H9 (cell line): ENCODE data around the gene SHANK1. TPM values are rescaled to one million over a fixed set of nuclear protein-coding genes. Genes with fewer than 3 reads are reported as not detected.

Experiments
- DNase-seq: peaks from one replicate; pipeline ENCODE4 v3.0.0-alpha.2; 2017
- H2AFZ ChIP-seq: one replicate; pipeline ENCODE4 v1.6.1; 2013; ENCODE audit warnings: mild to moderate bottlenecking, low read length, control low read depth, moderate library complexity
- H2AK5ac ChIP-seq: 2 replicates; pipeline ENCODE4 v1.6.1; 2013; ENCODE audit warnings: low read length, control low read depth, mixed read lengths; ENCODE audit not compliant: insufficient read length
- H2BK120ac ChIP-seq: one replicate; pipeline ENCODE4 v1.6.1; 2013; ENCODE audit warnings: low read depth, mild to moderate bottlenecking, low read length, control low read depth, inconsistent platforms; ENCODE audit not compliant: poor library complexity, severe bottlenecking
- H2BK12ac ChIP-seq: 2 replicates; pipeline ENCODE4 v1.6.1; 2013; ENCODE audit warnings: low read length, control low read depth, mixed read lengths, low read depth; ENCODE audit not compliant: insufficient read length
- H2BK15ac ChIP-seq: 2 replicates; pipeline ENCODE4 v1.6.1; 2013; ENCODE audit warnings: low read depth, low read length, control low read depth
- H2BK20ac ChIP-seq: one replicate; pipeline ENCODE4 v1.6.1; 2013; ENCODE audit warnings: low read depth, mild to moderate bottlenecking, low read length, control low read depth, inconsistent platforms; ENCODE audit not compliant: poor library complexity, severe bottlenecking
- H2BK5ac ChIP-seq: 2 replicates; pipeline ENCODE4 v1.6.1; 2013; ENCODE audit warnings: low read length, control low read depth, mixed read lengths; ENCODE audit not compliant: insufficient read length
- H3K14ac ChIP-seq: 2 replicates; pipeline ENCODE4 v1.6.1; 2013; ENCODE audit warnings: low read length, control low read depth; ENCODE audit not compliant: insufficient read depth
- H3K18ac ChIP-seq: 2 replicates; pipeline ENCODE4 v1.6.1; 2013; ENCODE audit warnings: low read depth, mild to moderate bottlenecking, mixed read lengths, low read length, control low read depth; ENCODE audit not compliant: insufficient read length
- H3K23ac ChIP-seq: 2 replicates; pipeline ENCODE4 v1.6.1; 2013; ENCODE audit warnings: low read length, control low read depth, mixed read lengths, low read depth; ENCODE audit not compliant: insufficient read length
- H3K23me2 ChIP-seq: 2 replicates; pipeline ENCODE4 v1.6.1; 2013; ENCODE audit warnings: low read depth, mild to moderate bottlenecking, mixed read lengths, low read length, control low read depth; ENCODE audit not compliant: insufficient read length, poor library complexity, severe bottlenecking
- H3K27ac ChIP-seq: 2 replicates; pipeline ENCODE4 v1.5.1; 2013; ENCODE audit warnings: low read length, control low read depth, mixed read lengths, low read depth; ENCODE audit not compliant: insufficient read length
- H3K27me3 ChIP-seq: 2 replicates; pipeline ENCODE4 v1.6.1; 2013; ENCODE audit warnings: low read length, control low read depth, inconsistent platforms; ENCODE audit not compliant: insufficient read depth
- H3K4ac ChIP-seq: 2 replicates; pipeline ENCODE4 v1.6.1; 2013; ENCODE audit warnings: low read depth, mild to moderate bottlenecking, control low read depth, inconsistent platforms, low read length, moderate library complexity
- H3K4me1 ChIP-seq: 2 replicates; pipeline ENCODE4 v1.6.1; 2013; ENCODE audit warnings: low read length, control low read depth, inconsistent platforms; ENCODE audit not compliant: insufficient read depth
- H3K4me2 ChIP-seq: 2 replicates; pipeline ENCODE4 v1.6.1; 2013; ENCODE audit warnings: low read length, control low read depth, mixed read lengths; ENCODE audit not compliant: insufficient read length, insufficient read depth
- H3K56ac ChIP-seq: 2 replicates; pipeline ENCODE4 v1.6.1; 2013; ENCODE audit warnings: low read depth, mild to moderate bottlenecking, mixed read lengths, low read length, control low read depth; ENCODE audit not compliant: insufficient read length
- H3K79me1 ChIP-seq: 2 replicates; pipeline ENCODE4 v1.6.1; 2013; ENCODE audit warnings: low read depth, mild to moderate bottlenecking, moderate library complexity, low read length, control low read depth, inconsistent platforms; ENCODE audit not compliant: insufficient read depth, poor library complexity, severe bottlenecking
- H3K79me2 ChIP-seq: 2 replicates; pipeline ENCODE4 v1.6.1; 2013; ENCODE audit warnings: low read length, control low read depth, inconsistent platforms; ENCODE audit not compliant: insufficient read depth
- H3K9ac ChIP-seq: 2 replicates; pipeline ENCODE4 v1.6.1; 2013; ENCODE audit warnings: low read length, control low read depth, mixed read lengths; ENCODE audit not compliant: insufficient read length; ENCODE audit errors: extremely low read depth
- H3K9me3 ChIP-seq: one replicate; pipeline ENCODE4 v1.6.1; 2013; ENCODE audit warnings: low read depth, low read length, inconsistent platforms; ENCODE audit not compliant: control insufficient read depth
- H3T11ph ChIP-seq: one replicate; pipeline ENCODE4 v1.6.1; 2013; ENCODE audit warnings: mild to moderate bottlenecking, low read length, control low read depth, inconsistent platforms
- H4K20me1 ChIP-seq: one replicate; pipeline ENCODE4 v1.6.1; 2013; ENCODE audit not compliant: control insufficient read depth, insufficient read length, insufficient read depth
- H4K5ac ChIP-seq: 2 replicates; pipeline ENCODE4 v1.6.1; 2013; ENCODE audit warnings: low read depth, mild to moderate bottlenecking, mixed read lengths, low read length, control low read depth; ENCODE audit not compliant: insufficient read length
- H4K8ac ChIP-seq: replicated peaks from 2 replicates; pipeline ENCODE4 v1.6.1; 2013; ENCODE audit warnings: low read length, control low read depth, mixed read lengths, low read depth; ENCODE audit not compliant: insufficient read length
- H4K91ac ChIP-seq: 2 replicates; pipeline ENCODE4 v1.6.1; 2013; ENCODE audit warnings: low read depth, mild to moderate bottlenecking, moderate library complexity, mixed read lengths, low read length, control low read depth; ENCODE audit not compliant: insufficient read length
- H3K27ac Mint-ChIP-seq, 3 experiments: 2 replicates in 2 of 3; 3 replicates in 1 of 3; pipeline ENCODE4 v1.8.0; 2020 to 2021; ENCODE audit warnings: mixed read lengths in 3 of 3, mild to moderate bottlenecking in 1 of 3, moderate library complexity in 1 of 3
- H3K27me3 Mint-ChIP-seq: 2 replicates; pipeline ENCODE4 v1.8.0; 2021; ENCODE audit warnings: low read depth, mild to moderate bottlenecking, moderate library complexity, mixed read lengths
- H3K36me3 Mint-ChIP-seq, 3 experiments: 2 replicates in 2 of 3; 3 replicates in 1 of 3; pipeline ENCODE4 v1.8.0; 2020 to 2021; ENCODE audit warnings: low read depth in 3 of 3, mixed read lengths in 3 of 3; ENCODE audit not compliant: insufficient read depth in 1 of 3
- H3K4me1 Mint-ChIP-seq, 2 experiments: 2 replicates each; pipeline ENCODE4 v1.8.0; 2020; ENCODE audit warnings: mixed read lengths in 2 of 2
- H3K4me3 Mint-ChIP-seq, 2 experiments: 2 replicates in 1 of 2; 3 replicates in 1 of 2; pipeline ENCODE4 v1.8.0; 2020 to 2021; ENCODE audit warnings: mild to moderate bottlenecking in 2 of 2, mixed read lengths in 2 of 2, moderate library complexity in 1 of 2
- H3K9me3 Mint-ChIP-seq, 2 experiments: 2 replicates in 1 of 2; 3 replicates in 1 of 2; pipeline ENCODE4 v1.8.0; 2020; ENCODE audit warnings: mild to moderate bottlenecking in 2 of 2, mixed read lengths in 2 of 2, moderate library complexity in 1 of 2
- WGBS: extraction: QIAGEN DNeasy Blood & Tissue Kit; methylation state at CpG from one replicate; pipeline ENCODE4 v1.1.7; 2013; ENCODE audit warnings: missing lambda C conversion rate, low lambda C conversion rate, mixed read lengths; ENCODE audit not compliant: insufficient read length; ENCODE audit errors: extremely low coverage; 5-methylcytosine and 5-hydroxymethylcytosine counted together
- total RNA-seq: library from RNA; stranded (reverse); gene quantifications from 2 replicates; pipeline ENCODE4 v1.2.1, GENCODE V29; 2021
- TF ChIP-seq, protein P1 (sequence below): fragments of 200-600 bp; sonication (generic); conservative IDR thresholded peaks from 3 replicates; pipeline ENCODE4 v1.8.0; 2021; ENCODE audit warnings: antibody characterized with exemption, mild to moderate bottlenecking

The SHANK1 gene
- total RNA-seq, 1 experiment from 2014 or later: 1.7 TPM

- peak overlapping the region; percentile 35 for H3K4me2 ChIP-seq
Observed at GRCh38 chr19:50722201-50723013, 2.8 kb upstream of the SHANK1 start.

More at GRCh38 chr19:50722201-50723013, 2.8 kb upstream of the SHANK1 start:
- TF ChIP-seq, protein P1, sequence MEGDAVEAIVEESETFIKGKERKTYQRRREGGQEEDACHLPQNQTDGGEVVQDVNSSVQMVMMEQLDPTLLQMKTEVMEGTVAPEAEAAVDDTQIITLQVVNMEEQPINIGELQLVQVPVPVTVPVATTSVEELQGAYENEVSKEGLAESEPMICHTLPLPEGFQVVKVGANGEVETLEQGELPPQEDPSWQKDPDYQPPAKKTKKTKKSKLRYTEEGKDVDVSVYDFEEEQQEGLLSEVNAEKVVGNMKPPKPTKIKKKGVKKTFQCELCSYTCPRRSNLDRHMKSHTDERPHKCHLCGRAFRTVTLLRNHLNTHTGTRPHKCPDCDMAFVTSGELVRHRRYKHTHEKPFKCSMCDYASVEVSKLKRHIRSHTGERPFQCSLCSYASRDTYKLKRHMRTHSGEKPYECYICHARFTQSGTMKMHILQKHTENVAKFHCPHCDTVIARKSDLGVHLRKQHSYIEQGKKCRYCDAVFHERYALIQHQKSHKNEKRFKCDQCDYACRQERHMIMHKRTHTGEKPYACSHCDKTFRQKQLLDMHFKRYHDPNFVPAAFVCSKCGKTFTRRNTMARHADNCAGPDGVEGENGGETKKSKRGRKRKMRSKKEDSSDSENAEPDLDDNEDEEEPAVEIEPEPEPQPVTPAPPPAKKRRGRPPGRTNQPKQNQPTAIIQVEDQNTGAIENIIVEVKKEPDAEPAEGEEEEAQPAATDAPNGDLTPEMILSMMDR: no peak
- no peak overlapping the region for H2BK15ac ChIP-seq
- Mint-ChIP-seq H3K4me1 (peaks cover 36 to 57% of the 10 kb centered on the region in 2 experiments), H3K27me3 (peaks cover 73% of the 10 kb centered on the region), H3K36me3 (no peaks in the 10 kb centered on the region; a peak in 2 of 7 replicates), H3K9me3 (no peaks in the 10 kb centered on the region; a peak in 1 of 5 replicates), H3K27ac (no peak overlapping the region), H3K4me3 (peak overlapping the region; percentile 68 to 81; a peak in 3 of 5 replicates)
- H2BK12ac ChIP-seq: no peak overlapping the region
- H3K27me3 ChIP-seq: no peaks in the 10 kb centered on the region; the same call in 1 of the 2 replicates
- H3K23ac ChIP-seq: no peak overlapping the region
- no peak overlapping the region for H4K8ac ChIP-seq
- no peak for DNase-seq
- H3K9ac ChIP-seq: no peak overlapping the region
- no peak overlapping the region for H3K27ac ChIP-seq
- no peaks in the 10 kb centered on the region for H3K23me2 ChIP-seq
- no peak overlapping the region for H2AK5ac ChIP-seq
- no peak overlapping the region for H3K18ac ChIP-seq
- no peak overlapping the region for H3K56ac ChIP-seq
- no peak overlapping the region for H2AFZ ChIP-seq
- no peaks in the 10 kb centered on the region for H3K9me3 ChIP-seq
- no peaks in the 10 kb centered on the region for H3K79me2 ChIP-seq
- no CpG with 5 or more reads among the region's 15 CpGs for WGBS
- H4K91ac ChIP-seq: no peak overlapping the region
- H3K4me1 ChIP-seq: peaks cover 8% of the 10 kb centered on the region; the same call in 1 of the 2 replicates
- H3K14ac ChIP-seq: no peak overlapping the region
- no peak overlapping the region for H2BK120ac ChIP-seq
- H3K4ac ChIP-seq: no peak overlapping the region
- H3K79me1 ChIP-seq: no peaks in the 10 kb centered on the region
- no peaks in the 10 kb centered on the region for H4K20me1 ChIP-seq
- H4K5ac ChIP-seq: no peak overlapping the region
- no peak overlapping the region for H2BK5ac ChIP-seq
- no peak overlapping the region for H3T11ph ChIP-seq
- no peak overlapping the region for H2BK20ac ChIP-seq
